HCT116 (cell line): ENCODE results near the gene ARHGEF16. TPM values are rescaled to one million over a fixed set of nuclear protein-coding genes. Genes with fewer than 3 reads are reported as not detected.

Source experiments
- ATAC-seq: fragments of 200-7000 bp; cut with Tn5 transposase; 2 replicates; pipeline ENCODE4 v1.9.1; 2020; ENCODE audit warnings: mild to moderate bottlenecking, moderate library complexity
- BruUV-seq: library from RNA; stranded (reverse); fragments of 400-500 nt; replicated peaks from 2 replicates; lab custom pipeline; 2021; lab: Mats Ljungman, UMichigan
- CTCF ChIA-PET: fragments of 300-600 bp; sonication (Branson Sonifier 250); formaldehyde crosslinking; loops from one replicate; lab custom pipeline; 2021; ENCODE audit warnings: antibody characterized with exemption; lab: Charles Lee
- POLR2A ChIA-PET: fragments of 300-600, 350-600 bp; sonication (Branson Sonifier 250); formaldehyde crosslinking; loops from one replicate; lab custom pipeline; 2021; ENCODE audit warnings: antibody characterized with exemption; lab: Charles Lee
- RAD21 ChIA-PET, 2 experiments: fragments of 300-600 bp; sonication (Branson Sonifier 250); formaldehyde crosslinking; loops; one replicate each; lab custom pipeline; 2023; ENCODE audit warnings: low total read pairs in 2 of 2; ENCODE audit not compliant: uncharacterized antibody in 2 of 2, unreplicated experiment in 2 of 2, low non-redundant PET in 1 of 2; lab: Charles Lee
- DNase-seq: peaks from one replicate; pipeline ENCODE4 v3.0.0-alpha.2; 2010; ENCODE audit warnings: low read depth, low spot score
- H2AFZ ChIP-seq: fragments of 200-600 bp; shearing (Covaris generic), sonication (generic); 2 replicates; pipeline ENCODE4 v1.6.1; 2017; ENCODE audit warnings: low read depth, mixed run types, mixed read lengths, antibody characterized with exemption, low read length; ENCODE audit not compliant: poor library complexity, severe bottlenecking
- H3K27ac ChIP-seq: 2 replicates; pipeline ENCODE4 v1.5.1; 2012; ENCODE audit warnings: low read depth, low read length
- H3K27me3 ChIP-seq: fragments of 200-600 bp; sonication (generic); 2 replicates; pipeline ENCODE4 v1.6.1; 2016; ENCODE audit warnings: mixed run types, low read length, mixed read lengths; ENCODE audit not compliant: insufficient read depth
- H3K36me3 ChIP-seq, 2 experiments: fragments of 200-500 bp in 1 of 2; fragments of 200-600 bp in 1 of 2; sonication (Bioruptor generic) in 1 of 2; sonication (generic) in 1 of 2; 2 replicates each; pipeline versions ENCODE4 v1.5.1 to v1.6.1; 2014 to 2016; ENCODE audit warnings: low read length in 2 of 2, inconsistent platforms in 1 of 2, mixed read lengths in 1 of 2, mixed run types in 1 of 2; ENCODE audit not compliant: insufficient read depth in 2 of 2, control insufficient read depth in 1 of 2
- H3K4me1 ChIP-seq, 2 experiments: fragments of 200-600 bp in 1 of 2; sonication (generic) in 1 of 2; 2 replicates each; pipeline versions ENCODE4 v1.5.1 to v1.6.1; 2012 to 2017; ENCODE audit warnings: low read length in 2 of 2, inconsistent platforms in 1 of 2, mild to moderate bottlenecking in 1 of 2, mixed read lengths in 1 of 2, mixed run types in 1 of 2, moderate library complexity in 1 of 2; ENCODE audit not compliant: insufficient read depth in 2 of 2, control insufficient read depth in 1 of 2
- H3K4me2 ChIP-seq: fragments of 200-600 bp; sonication (generic); 2 replicates; pipeline ENCODE4 v1.6.1; 2017; ENCODE audit warnings: mixed run types, low read length, mixed read lengths
- H3K4me3 ChIP-seq, 2 experiments: fragments of 200-600 bp in 1 of 2; sonication (generic) in 1 of 2; replicated peaks in 1 of 2; 2 replicates each; pipeline ENCODE4 v1.5.1; 2011 to 2016; ENCODE audit warnings: low read length in 2 of 2, control low read depth in 1 of 2, low read depth in 1 of 2, mild to moderate bottlenecking in 1 of 2, mixed read lengths in 1 of 2, mixed run types in 1 of 2
- H3K79me2 ChIP-seq: fragments of 200-600 bp; sonication (generic); 2 replicates; pipeline ENCODE4 v1.6.1; 2017; ENCODE audit warnings: mild to moderate bottlenecking, mixed run types, low read length, moderate library complexity, mixed read lengths; ENCODE audit not compliant: insufficient read depth
- H3K9ac ChIP-seq: fragments of 200-600 bp; sonication (generic); 2 replicates; pipeline ENCODE4 v1.6.1; 2016; ENCODE audit warnings: low read length, mixed read lengths
- H3K9me2 ChIP-seq: fragments of 200-600 bp; sonication (generic), shearing (Covaris generic); 2 replicates; pipeline ENCODE4 v1.6.1; 2017; ENCODE audit warnings: mixed run types, mild to moderate bottlenecking, moderate library complexity; ENCODE audit not compliant: insufficient read depth
- H3K9me3 ChIP-seq, 2 experiments: fragments of 200-500 bp in 1 of 2; fragments of 200-600 bp in 1 of 2; sonication (Bioruptor generic) in 1 of 2; sonication (generic) in 1 of 2; 2 replicates each; pipeline ENCODE4 v1.6.1; 2014 to 2017; ENCODE audit warnings: low read length in 2 of 2, mixed read lengths in 2 of 2, inconsistent platforms in 1 of 2, low read depth in 1 of 2, mild to moderate bottlenecking in 1 of 2, mixed run types in 1 of 2, moderate library complexity in 1 of 2; ENCODE audit not compliant: control insufficient read depth in 1 of 2, insufficient read depth in 1 of 2
- H4K20me1 ChIP-seq: fragments of 200-600 bp; sonication (generic), shearing (Covaris generic); 2 replicates; pipeline ENCODE4 v1.6.1; 2017; ENCODE audit warnings: mixed run types, mild to moderate bottlenecking, moderate library complexity; ENCODE audit not compliant: insufficient read depth
- ATF3 ChIP-seq: IDR thresholded peaks from 2 replicates; pipeline ENCODE4 v1.6.1; 2012
- CBX3 ChIP-seq: IDR thresholded peaks from 2 replicates; pipeline ENCODE4 v1.6.1; 2012; ENCODE audit warnings: low read depth
- ELF1 ChIP-seq: IDR thresholded peaks from 2 replicates; pipeline ENCODE4 v1.6.1; 2012; ENCODE audit warnings: low read depth, borderline replicate concordance
- EZH2 ChIP-seq: fragments of 200-600 bp; sonication (generic); IDR thresholded peaks from 2 replicates; pipeline ENCODE4 v1.6.1; 2017; ENCODE audit warnings: antibody characterized with exemption, mixed run types
- EZH2phosphoT487 ChIP-seq: fragments of 200-600 bp; IDR thresholded peaks from 2 replicates; pipeline ENCODE4 v1.6.1; 2018; ENCODE audit warnings: antibody characterized with exemption, borderline replicate concordance
- FOSL1 ChIP-seq: IDR thresholded peaks from 2 replicates; pipeline ENCODE4 v1.6.1; 2012; ENCODE audit warnings: low read depth
- JUND ChIP-seq: IDR thresholded peaks from 2 replicates; pipeline ENCODE4 v1.6.1; 2012
- POLR2A ChIP-seq: IDR thresholded peaks from 2 replicates; pipeline ENCODE4 v1.7.0; 2011; ENCODE audit warnings: borderline replicate concordance; ENCODE audit not compliant: insufficient read depth, insufficient read length; ENCODE audit errors: extremely low read depth
- POLR2AphosphoS5 ChIP-seq: IDR thresholded peaks from 2 replicates; pipeline ENCODE4 v1.6.1; 2011; ENCODE audit warnings: mild to moderate bottlenecking, low read depth, low read length, moderate library complexity
- RAD21 ChIP-seq: IDR thresholded peaks from 2 replicates; pipeline ENCODE4 v1.6.1; 2012; ENCODE audit warnings: low read depth, mild to moderate bottlenecking
- REST ChIP-seq: IDR thresholded peaks from 2 replicates; pipeline ENCODE4 v1.6.1; 2012; ENCODE audit warnings: low read depth
- SIN3A ChIP-seq: IDR thresholded peaks from 2 replicates; pipeline ENCODE4 v1.6.1; 2012; ENCODE audit warnings: low read depth
- SP1 ChIP-seq: IDR thresholded peaks from 2 replicates; pipeline ENCODE4 v1.6.1; 2012; ENCODE audit warnings: low read depth
- ZBTB33 ChIP-seq: IDR thresholded peaks from 2 replicates; pipeline ENCODE4 v1.6.1; 2011; ENCODE audit warnings: mild to moderate bottlenecking, low read length, moderate library complexity; ENCODE audit not compliant: insufficient replicate concordance; ENCODE audit errors: extremely low read depth
- ZNF274 ChIP-seq: fragments of 200-500 bp; sonication (Bioruptor generic); IDR thresholded peaks from 2 replicates; pipeline ENCODE4 v1.6.1; 2014; ENCODE audit warnings: mild to moderate bottlenecking, low read depth, low read length, inconsistent platforms
- intact Hi-C: fragments of 100-400 bp; cut with micrococcal nuclease; formaldehyde crosslinking; loops from 2 replicates; pipeline ENCODE4 v1.10.0; 2022
- total RNA-seq: library from RNA; stranded (reverse); gene quantifications from one replicate; pipeline ENCODE4 v1.2.1, GENCODE V29; 2021; ENCODE audit not compliant: unreplicated experiment
- TF ChIP-seq, protein P1 (sequence below), 3 experiments: fragments of 200-600 bp in 1 of 3; sonication (generic) in 1 of 3; IDR thresholded peaks in 2 of 3; conservative IDR thresholded peaks in 1 of 3; 2 replicates each; pipeline ENCODE4 v1.5.1; 2012 to 2017; ENCODE audit warnings: low read depth in 2 of 3, low read length in 2 of 3, antibody characterized with exemption in 1 of 3, borderline replicate concordance in 1 of 3, control low read depth in 1 of 3, mild to moderate bottlenecking in 1 of 3, mixed read lengths in 1 of 3, mixed run types in 1 of 3, moderate library complexity in 1 of 3; ENCODE audit not compliant: insufficient read depth in 1 of 3

Gene ARHGEF16
- total RNA-seq, 1 experiment from 2014 or later, result 37.4 TPM

GRCh38 chr1:3469104-3469848 is 14.8 kb downstream of the ARHGEF16 start:
- ATAC-seq (no peak), DNase-seq (no peak)
- H2AFZ ChIP-seq, result no peak overlapping the region

More at GRCh38 chr1:3469104-3469848, 14.8 kb downstream of the ARHGEF16 start:
- TF ChIP-seq ELF1 (no peak), POLR2AphosphoS5 (no peak), REST (no peak), SP1 (no peak), EZH2phosphoT487 (no peak), ZBTB33 (no peak), JUND (no peak), FOSL1 (no peak), EZH2 (no peak), CBX3 (no peak), SIN3A (no peak), RAD21 (no peak), ZNF274 (no peak), ATF3 (no peak), POLR2A (no peak)
- TF ChIP-seq, protein P1, sequence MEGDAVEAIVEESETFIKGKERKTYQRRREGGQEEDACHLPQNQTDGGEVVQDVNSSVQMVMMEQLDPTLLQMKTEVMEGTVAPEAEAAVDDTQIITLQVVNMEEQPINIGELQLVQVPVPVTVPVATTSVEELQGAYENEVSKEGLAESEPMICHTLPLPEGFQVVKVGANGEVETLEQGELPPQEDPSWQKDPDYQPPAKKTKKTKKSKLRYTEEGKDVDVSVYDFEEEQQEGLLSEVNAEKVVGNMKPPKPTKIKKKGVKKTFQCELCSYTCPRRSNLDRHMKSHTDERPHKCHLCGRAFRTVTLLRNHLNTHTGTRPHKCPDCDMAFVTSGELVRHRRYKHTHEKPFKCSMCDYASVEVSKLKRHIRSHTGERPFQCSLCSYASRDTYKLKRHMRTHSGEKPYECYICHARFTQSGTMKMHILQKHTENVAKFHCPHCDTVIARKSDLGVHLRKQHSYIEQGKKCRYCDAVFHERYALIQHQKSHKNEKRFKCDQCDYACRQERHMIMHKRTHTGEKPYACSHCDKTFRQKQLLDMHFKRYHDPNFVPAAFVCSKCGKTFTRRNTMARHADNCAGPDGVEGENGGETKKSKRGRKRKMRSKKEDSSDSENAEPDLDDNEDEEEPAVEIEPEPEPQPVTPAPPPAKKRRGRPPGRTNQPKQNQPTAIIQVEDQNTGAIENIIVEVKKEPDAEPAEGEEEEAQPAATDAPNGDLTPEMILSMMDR (IDR thresholded peaks at IDR 0.05 in 2 of 3, conservative IDR thresholded peaks at IDR 0.05 in 1 of 3; ENCODE audit: borderline replicate concordance in 1 of 3, insufficient read depth in 1 of 3, low read depth in 2 of 3, low read length in 2 of 3), result no peak
- H3K36me3 ChIP-seq, result 0 out of 4 replicates have a peak, but pooled peaks cover 0 to 3% of the 10 kb centered on the region in 2 experiments
- H3K9ac ChIP-seq, result no peak overlapping the region
- CTCF ChIA-PET, result no interaction called here
- H3K9me2 ChIP-seq, result no peaks in the 10 kb centered on the region
- H3K4me2 ChIP-seq, result no peak overlapping the region
- H3K27me3 ChIP-seq, result no peaks in the 10 kb centered on the region
- H3K9me3 ChIP-seq, result no peaks in the 10 kb centered on the region
- RAD21 ChIA-PET, result no interaction called here
- no peaks in the 10 kb centered on the region for H4K20me1 ChIP-seq
- intact Hi-C loops, result no loop called here
- no peak overlapping the region for H3K27ac ChIP-seq
- no TSS peak for BruUV-seq
- no peaks in the 10 kb centered on the region for H3K79me2 ChIP-seq
- no peak overlapping the region for H3K4me3 ChIP-seq
- H3K4me1 ChIP-seq, result peaks cover 0 to 12% of the 10 kb centered on the region in 2 experiments; a peak in 1 of 4 replicates
- POLR2A ChIA-PET, result no interaction called here
